Psoas muscle (tissue), 8 donors: ENCODE results near the gene VPS51. TPM values are rescaled to one million over a fixed set of nuclear protein-coding genes. Genes with fewer than 3 reads are reported as not detected.

Experiments
- ATAC-seq, 4 donors: fragments of 200-7000 bp; cut with Tn5 transposase; one replicate each; pipeline ENCODE4 v1.9.1; 2020; ENCODE audit warnings: moderate library complexity in 3 of 4, mild to moderate bottlenecking in 2 of 4
- DNase-seq, 2 donors: peaks; one replicate each; pipeline ENCODE4 v3.0.0-alpha.2; 2020
- H3K27ac ChIP-seq: fragments of 200-600 bp; one replicate; pipeline ENCODE4 v1.8.0; 2022
- H3K27me3 ChIP-seq, 3 donors: fragments of 200-600 bp in 1 of 3; one replicate each; pipeline versions ENCODE4 v1.6.1 to v1.8.0; 2013 to 2022; ENCODE audit warnings: low read length in 2 of 3, mild to moderate bottlenecking in 2 of 3, moderate library complexity in 1 of 3; ENCODE audit not compliant: insufficient read depth in 3 of 3
- H3K36me3 ChIP-seq, 2 donors: fragments of 200-600 bp in 1 of 2; one replicate each; pipeline versions ENCODE4 v1.6.1 to v1.8.0; 2013 to 2022; ENCODE audit warnings: low read depth in 1 of 2, mild to moderate bottlenecking in 1 of 2, moderate library complexity in 1 of 2; ENCODE audit not compliant: insufficient read depth in 1 of 2
- H3K4me1 ChIP-seq: fragments of 200-600 bp; one replicate; pipeline ENCODE4 v1.8.0; 2022
- H3K4me3 ChIP-seq: fragments of 200-600 bp; one replicate; pipeline ENCODE4 v1.8.0; 2022; ENCODE audit warnings: mild to moderate bottlenecking
- H3K9me3 ChIP-seq: fragments of 200-600 bp; one replicate; pipeline ENCODE4 v1.8.0; 2022
- CTCF ChIP-seq: fragments of 200-600 bp; IDR thresholded peaks from one replicate; pipeline ENCODE4 v1.8.0; 2022; ENCODE audit warnings: antibody characterized with exemption
- WGBS, 3 donors: extraction: QIAGEN DNeasy Blood & Tissue Kit; methylation state at CpG; one replicate each; pipeline versions ENCODE4 v1.1.6 to v1.1.7; 2013; 5-methylcytosine and 5-hydroxymethylcytosine counted together
- intact Hi-C, 2 donors: fragments of 100-400 bp; cut with DNase I; formaldehyde crosslinking; loops; one replicate each; pipeline versions ENCODE4 v1.11.0 to v1.14.2; 2022
- polyA plus RNA-seq, 3 donors: library from polyadenylated mRNA; stranded (reverse); fragments of 200-250 nt; gene quantifications; one replicate each; pipeline ENCODE4 v1.2.3, GENCODE V29; 2013
- total RNA-seq, 4 donors: library from RNA; stranded (reverse); fragmentation: NEBNext Ultra II Directional in 2 of 4; extraction: Animal tissue kit (Norgen Biotek cat#: 25700) in 2 of 4; gene quantifications; one replicate each; pipeline versions ENCODE4 v1.2.1 to v1.2.4, GENCODE V29; 2021 to 2023
- donor health status: healthy with polysubstance abuse.
- donor health status: DM: no; HTN: no; CAD: no; lungs with moderate emphysema.
- donor health status: Bipolar disorder and iron deficiency.
- donor health status: healthy.
- donor health status: DM: yes; HTN: yes; CAD: no.
- donor health status: DM: no; HTN: no; CAD: no.
- donor health status: DM: no; HTN: no; CAD: no.
- donor health status: DM: yes; HTN: yes; CAD: no.

The VPS51 gene
- total and polyA plus RNA-seq, 7 donors: 60.3 to 110 (median 90.5) TPM

- H3K27me3 ChIP-seq: no peaks in the 10 kb centered on the region
- no peak overlapping the region for H3K4me3 ChIP-seq
- H3K4me1 ChIP-seq: peaks cover 9% of the 10 kb centered on the region
- H3K36me3 ChIP-seq: no peaks in the 10 kb centered on the region
- ATAC-seq (no peak), DNase-seq (no peak)
- intact Hi-C loops: loop anchor here in 1 of 2 donors (5.0 kb wide), 1 partner anchor 57 kb away; no protein-coding TSS in a partner anchor
- H3K27ac ChIP-seq: no peak overlapping the region
- no peaks in the 10 kb centered on the region for H3K9me3 ChIP-seq
- 87 to 89% (median 89%) methylated on average over 9 of the region's 9 CpGs for WGBS, 3 donors
- TF ChIP-seq CTCF: no peak
These were observed 17.1 kb upstream of the VPS51 start for GRCh38 chr11:65078786-65079342.

- Histone ChIP-seq H3K4me1 (peaks cover 23% of the 10 kb centered on the region), H3K27ac (peak overlapping the region; percentile 88), H3K27me3 (no peaks in the 10 kb centered on the region), H3K9me3 (no peaks in the 10 kb centered on the region), H3K36me3 (peaks cover 3 to 34% of the 10 kb centered on the region in 2 donors), H3K4me3 (peak overlapping the region; percentile 84)
- ATAC-seq (peak in 2 of 4 donors; percentile 1 to 4), DNase-seq (no peak)
- TF ChIP-seq CTCF: no peak
- WGBS, 3 donors: 3 to 6% (median 3%) methylated on average over 13 of the region's 13 CpGs
- intact Hi-C loops: loop anchor here (5.0 kb wide), 1 partner anchor 41 kb away; the partner anchor contains the start of gene SAC3D1 (in 2 of the 2)
These were observed 12.7 kb upstream of the VPS51 start for GRCh38 chr11:65083134-65083833.

- H3K36me3 ChIP-seq: peaks cover 3 to 41% of the 10 kb centered on the region in 2 donors
- ATAC-seq: peak; percentile 97 to 99 (median 99)
- H3K27me3 ChIP-seq: no peaks in the 10 kb centered on the region
- DNase-seq: peak; percentile 96 to 97
- intact Hi-C loops: loop anchor here (1.0 to 5.0 kb wide), 3 partner anchors 12 to 42 kb away; partner anchors contain the start of genes SAC3D1 (in 2 of the 2) and VPS51 (in 1 of the 2)
- H3K27ac ChIP-seq: peak within 1 kb of the TSS; percentile 88
- TF ChIP-seq CTCF: no peak
- H3K9me3 ChIP-seq: no peaks in the 10 kb centered on the region
- H3K4me1 ChIP-seq: peaks cover 23% of the 10 kb centered on the region
- 1% methylated on average over 56 to 79 of the region's 79 CpGs for WGBS, 3 donors
- peak within 1 kb of the TSS; percentile 84 for H3K4me3 ChIP-seq
These were observed 12.0 kb upstream of the VPS51 start, which contains the start of the genes CDCA5 and ZFPL1 for GRCh38 chr11:65083834-65084597. TSS of gene CDCA5 (minus strand) at chr11:65084040. CDS start at chr11:65083978, 62 bp downstream. TSS of gene ZFPL1 (plus strand) at chr11:65084222. CDS start at chr11:65084699, 477 bp downstream.

- Histone ChIP-seq H3K27ac (peak overlapping the region; percentile 88), H3K27me3 (no peaks in the 10 kb centered on the region), H3K36me3 (peaks cover 3 to 49% of the 10 kb centered on the region in 2 donors), H3K4me1 (peaks cover 23% of the 10 kb centered on the region), H3K9me3 (no peaks in the 10 kb centered on the region), H3K4me3 (peak overlapping the region; percentile 84)
- no peak for TF ChIP-seq CTCF
- WGBS, 3 donors: 42 to 44% (median 43%) methylated on average over 23 of the region's 23 CpGs
- ATAC-seq (peak in 1 of 4 donors; percentile 8), DNase-seq (no peak)
- intact Hi-C loops: loop anchor here (1.0 to 5.0 kb wide), 3 partner anchors 12 to 42 kb away; partner anchors contain the start of genes SAC3D1 (in 2 of the 2) and VPS51 (in 1 of the 2)
These were observed 11.2 kb upstream of the VPS51 start for GRCh38 chr11:65084598-65085375.
